BJ (cell line): ENCODE data around the gene CLEC16A. TPM values are rescaled to one million over a fixed set of nuclear protein-coding genes. Genes with fewer than 3 reads are reported as not detected.

Experiments
- CTCF ChIA-PET: fragments of 350-600 bp; formaldehyde crosslinking; extraction: SDS; loops from one replicate; lab custom pipeline; 2021; ENCODE audit warnings: antibody characterized with exemption, inconsistent platforms; lab: Yijun Ruan, JAX
- POLR2A ChIA-PET: fragments of 300-600 bp; sonication (Branson Sonifier 250); formaldehyde crosslinking; extraction: SDS; loops from one replicate; lab custom pipeline; 2021; ENCODE audit warnings: antibody characterized with exemption; lab: Charles Lee
- DNase-seq: peaks from one replicate; pipeline ENCODE4 v3.0.0-alpha.2; 2011; ENCODE audit warnings: low read depth
- H3K27me3 ChIP-seq: 2 replicates; pipeline ENCODE4 v1.6.0; 2011; ENCODE audit warnings: low read length; ENCODE audit not compliant: control insufficient read depth, insufficient read depth
- H3K36me3 ChIP-seq: 2 replicates; pipeline ENCODE4 v1.5.1; 2011; ENCODE audit warnings: low read length; ENCODE audit not compliant: control insufficient read depth, insufficient read depth
- H3K4me3 ChIP-seq: 2 replicates; pipeline ENCODE4 v1.5.1; 2011; ENCODE audit warnings: low read depth, mild to moderate bottlenecking, control low read depth, low read length
- CTCF ChIP-seq: IDR thresholded peaks from 2 replicates; pipeline ENCODE4 v1.5.1; 2011; ENCODE audit warnings: low read depth, mild to moderate bottlenecking, control low read depth, inconsistent platforms, low read length, moderate library complexity; ENCODE audit not compliant: insufficient read depth
- polyA plus RNA-seq: library from polyadenylated mRNA; depleted of rRNA; stranded (reverse); fragments of >200 nt; gene quantifications from 2 replicates; pipeline ENCODE4 v1.2.3, GENCODE V29; 2011

The CLEC16A gene
- polyA plus RNA-seq, 1 experiment, result 8.7 TPM

GRCh38 chr16:10938321-10938720 lies 6.0 kb upstream of the CLEC16A start:
- DNase-seq, result no peak
- ChIA-PET POLR2A (no interaction called here), CTCF (interaction anchor here (1.9 kb wide), 1 partner anchor 16 kb away, joined by 5 read pairs; no protein-coding TSS in a partner anchor)
- no peak for TF ChIP-seq CTCF
- Histone ChIP-seq H3K27me3 (no peaks in the 10 kb centered on the region), H3K36me3 (peaks cover 4% of the 10 kb centered on the region), H3K4me3 (no peak overlapping the region)

GRCh38 chr16:10938796-10939648 lies 5.3 kb upstream of the CLEC16A start:
- TF ChIP-seq CTCF, result no peak
- H3K4me3 ChIP-seq, result no peak overlapping the region
- no peaks in the 10 kb centered on the region for H3K36me3 ChIP-seq
- DNase-seq, result no peak
- no peaks in the 10 kb centered on the region for H3K27me3 ChIP-seq
- ChIA-PET POLR2A (no interaction called here), CTCF (interaction anchor here (0.9 to 1.9 kb wide), 3 partner anchors 11 to 29 kb away, joined by 3 to 5 read pairs (median 4); no protein-coding TSS in a partner anchor)

- no peak for DNase-seq
- POLR2A ChIA-PET, result no interaction called here
- CTCF ChIA-PET, result interaction anchor here (0.9 to 1.3 kb wide), 3 partner anchors 11 to 29 kb away, joined by 3 to 4 read pairs (median 3); no protein-coding TSS in a partner anchor
- no peaks in the 10 kb centered on the region for H3K36me3 ChIP-seq
- H3K4me3 ChIP-seq, result no peak overlapping the region
- no peak for TF ChIP-seq CTCF
- no peaks in the 10 kb centered on the region for H3K27me3 ChIP-seq
These were observed 4.6 kb upstream of the CLEC16A start for GRCh38 chr16:10939649-10940234.

GRCh38 chr16:10940501-10941079 lies 3.8 kb upstream of the CLEC16A start:
- CTCF ChIA-PET, result interaction anchor here (1.2 to 1.3 kb wide), 2 partner anchors 13 to 426 kb away, joined by 3 to 7 read pairs; no protein-coding TSS in a partner anchor
- peak overlapping the region; percentile 65 for H3K4me3 ChIP-seq
- POLR2A ChIA-PET, result no interaction called here
- no peak for TF ChIP-seq CTCF
- H3K27me3 ChIP-seq, result no peaks in the 10 kb centered on the region
- DNase-seq, result no peak
- H3K36me3 ChIP-seq, result no peaks in the 10 kb centered on the region
